IPS DF 19.7 (cell line): ENCODE measurements around the gene SLC44A2.
"Not testable (repeated sequence)": the region's sequence is repeated elsewhere in the genome, so short reads cannot be mapped to it uniquely, and the experiment has no call there.

Experiments used
- DNase-seq: peaks from one replicate; pipeline ENCODE4 v3.0.0-alpha.2; 2013; ENCODE audit warnings: low read depth, low spot score

SLC44A2 gene

DNA sequence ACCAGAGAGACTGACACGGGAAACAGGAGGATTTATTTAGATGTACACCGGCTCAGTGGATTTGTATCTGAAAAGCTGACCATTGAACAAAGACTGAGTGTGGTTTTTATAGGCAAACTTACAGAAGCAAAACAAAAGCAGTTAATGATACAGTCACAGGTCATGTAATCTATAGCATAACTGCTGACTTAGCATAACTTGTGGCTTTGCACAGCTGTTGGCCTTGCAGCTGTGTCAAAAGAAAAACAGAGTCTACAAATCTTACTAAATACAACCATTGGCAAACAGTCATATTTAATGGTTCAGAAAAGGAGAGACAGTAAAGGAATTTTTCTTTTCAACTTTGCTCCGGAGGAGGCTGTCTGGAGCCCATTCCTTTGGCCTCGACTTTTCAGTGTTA, 26.5 kb downstream of the SLC44A2 start:
- no peak for DNase-seq

DNA sequence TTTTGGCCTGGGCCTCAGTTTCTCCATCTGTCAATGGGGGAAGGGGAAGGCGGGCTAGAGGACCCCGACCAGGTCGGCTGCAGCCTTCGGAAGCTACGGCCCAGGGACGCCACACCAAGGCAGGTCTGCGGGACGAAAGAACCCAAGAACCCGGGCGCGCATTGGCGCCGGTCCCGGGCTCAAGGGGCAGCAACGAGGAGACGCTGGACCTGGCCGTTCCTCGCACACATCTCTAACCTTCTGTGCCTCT, 28.1 kb downstream of the SLC44A2 start:
- DNase-seq, result no peak

DNA sequence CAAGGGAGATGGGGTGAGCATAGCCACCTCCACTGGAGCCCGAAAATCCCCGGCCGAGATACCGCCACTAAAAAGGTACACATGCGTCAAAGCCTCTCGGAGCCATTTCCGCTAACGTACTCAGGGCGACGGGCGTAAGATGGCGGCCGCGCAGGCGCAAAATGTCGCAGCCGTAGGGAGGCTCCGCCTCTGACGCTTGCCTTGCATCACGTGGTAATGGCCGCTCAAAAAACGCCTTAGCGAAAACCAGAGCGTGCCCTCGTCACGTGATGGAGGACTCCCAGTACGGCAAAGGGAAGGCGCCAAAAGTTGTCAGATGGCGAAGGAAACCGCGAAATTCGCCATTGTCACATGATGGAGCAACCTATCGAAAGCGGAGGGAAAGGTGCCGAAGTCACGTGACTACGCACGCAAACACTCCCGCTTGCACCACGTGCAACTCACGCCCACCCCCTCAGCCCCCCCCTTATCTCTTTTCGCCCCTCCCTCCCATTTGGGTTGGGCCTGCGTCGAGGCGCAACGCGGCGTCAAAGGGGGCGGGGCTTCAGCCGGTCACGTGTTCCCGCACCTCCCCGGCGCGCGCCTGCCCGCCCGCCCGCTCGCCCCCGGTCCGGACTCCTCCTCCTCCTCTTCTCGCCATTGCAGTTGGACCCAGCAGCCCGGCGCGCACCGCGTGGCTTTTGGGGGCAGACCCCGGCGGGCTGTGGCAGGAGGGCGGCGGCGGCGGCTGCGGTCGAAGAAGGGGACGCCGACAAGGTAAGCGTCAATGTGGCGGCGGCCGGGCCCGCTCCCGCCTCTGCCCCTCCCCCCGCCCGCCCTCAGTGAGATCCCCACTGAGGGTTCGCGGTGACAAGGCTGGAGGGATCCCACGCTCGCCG, 28.6 kb downstream of the SLC44A2 start, which contains the start of gene ILF3:
Gene ILF3 (plus strand): TSS at position 615 of the 878 bp plus-strand sequence. CDS start 16,260 bp downstream, outside the sequence.
- peak; percentile 100 for DNase-seq

- DNase-seq, result no peak
Observed at GRCh38 chr19:10654610-10655456, 29.5 kb downstream of the SLC44A2 start.

GRCh38 chr19:10655457-10656312, 30.3 kb downstream of the SLC44A2 start:
- DNase-seq, result no peak

DNA sequence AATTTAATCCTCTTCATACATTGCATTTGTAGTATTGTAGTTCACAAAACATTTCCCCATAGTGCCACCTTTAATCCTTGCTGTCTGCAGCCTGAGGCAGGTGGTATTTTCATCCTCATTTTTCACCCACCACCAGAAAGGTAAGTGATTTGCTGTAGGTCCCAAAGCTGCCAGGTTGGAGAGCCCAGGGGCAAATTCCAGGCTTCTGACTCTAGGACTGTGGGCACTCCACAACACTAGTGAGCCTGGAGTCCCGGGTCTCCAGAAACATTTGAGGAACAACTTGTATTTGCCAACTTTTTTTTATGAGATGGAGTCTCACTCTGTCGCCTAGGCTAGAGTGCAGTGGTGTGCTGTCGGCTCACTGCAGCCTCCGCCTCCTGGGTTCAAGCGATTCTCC, 35.0 kb downstream of the SLC44A2 start:
- DNase-seq, result no peak

DNA sequence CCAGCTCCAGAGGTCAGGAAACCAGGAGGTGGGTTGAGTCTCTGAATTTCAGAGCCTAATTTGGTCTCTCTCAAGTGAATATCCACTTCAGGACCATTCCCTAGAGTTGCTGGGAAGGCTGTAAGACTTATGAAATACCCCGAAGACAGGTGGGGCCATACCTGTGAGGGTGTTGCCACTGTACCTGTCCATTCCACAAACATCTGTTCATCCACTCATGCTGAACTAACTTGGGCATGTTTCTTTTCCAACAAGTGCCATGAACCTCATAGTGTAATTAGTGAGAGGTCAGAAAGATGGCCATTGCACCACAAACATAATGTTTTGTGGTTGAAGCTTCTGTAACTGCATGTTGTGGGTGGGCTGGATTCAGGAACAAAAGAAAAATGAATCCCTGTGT, 36.6 kb downstream of the SLC44A2 start:
- DNase-seq, result no peak

GRCh38 chr19:10662384-10663251, 37.3 kb downstream of the SLC44A2 start:
- no peak for DNase-seq

DNA sequence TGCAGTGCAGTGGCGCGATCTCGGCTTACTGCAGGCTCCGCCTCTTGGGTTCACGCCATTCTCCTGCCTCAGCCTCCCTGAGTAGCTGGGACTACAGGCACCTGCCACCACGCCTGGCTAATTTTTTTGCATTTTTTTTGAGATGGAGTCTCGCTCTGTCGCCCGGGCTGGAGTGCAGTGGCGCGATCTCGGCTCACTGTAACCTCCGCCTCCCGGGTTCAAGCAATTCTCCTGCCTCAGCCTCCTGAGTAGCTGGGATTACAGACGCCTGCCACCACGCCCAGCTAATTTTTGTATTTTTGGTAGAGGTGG, 37.9 kb downstream of the SLC44A2 start:
- not testable (repeated sequence) for DNase-seq

DNA sequence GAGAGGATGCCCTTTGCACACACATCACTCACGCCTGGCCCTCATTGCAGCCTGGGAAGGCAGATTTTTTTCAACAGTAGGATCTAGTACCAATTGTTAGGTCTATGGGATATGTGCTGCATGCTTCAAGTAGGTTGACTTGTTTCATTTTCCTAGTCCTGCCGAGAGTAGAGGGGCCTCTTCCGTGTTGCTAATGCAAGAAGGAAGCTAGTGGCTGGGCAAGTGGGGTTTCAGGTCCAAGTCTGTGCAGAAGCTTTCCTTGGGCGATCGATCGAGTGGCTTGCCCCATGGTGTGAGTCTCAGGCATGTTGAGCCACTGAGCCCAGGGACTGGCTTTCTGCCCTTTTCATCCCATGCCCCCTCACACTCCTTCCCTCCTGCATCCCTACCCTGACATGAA, 42.5 kb downstream of the SLC44A2 start:
- no peak for DNase-seq

DNA sequence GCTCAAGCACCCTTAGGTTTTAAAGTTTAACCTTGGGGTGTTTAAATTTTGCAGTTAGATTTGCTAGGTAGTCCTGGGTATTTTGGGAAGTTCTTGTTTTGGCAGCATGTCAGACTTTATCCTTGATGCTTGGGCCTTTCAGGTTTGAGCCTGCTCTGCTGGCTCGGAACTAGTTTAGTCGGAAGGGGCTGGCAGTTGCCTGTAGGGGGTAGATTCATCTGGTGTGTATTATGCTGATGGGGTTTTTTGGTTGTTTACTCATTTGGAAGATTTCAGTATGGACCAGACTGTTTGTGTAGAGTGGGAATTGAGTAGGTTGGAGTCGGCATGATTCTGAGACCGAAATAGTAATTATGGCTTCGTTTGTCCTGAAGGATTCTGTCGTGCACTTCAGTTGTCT, 43.9 kb downstream of the SLC44A2 start:
- no peak for DNase-seq

- DNase-seq, result no peak
Observed at GRCh38 chr19:10670182-10670581, 44.8 kb downstream of the SLC44A2 start.

DNA sequence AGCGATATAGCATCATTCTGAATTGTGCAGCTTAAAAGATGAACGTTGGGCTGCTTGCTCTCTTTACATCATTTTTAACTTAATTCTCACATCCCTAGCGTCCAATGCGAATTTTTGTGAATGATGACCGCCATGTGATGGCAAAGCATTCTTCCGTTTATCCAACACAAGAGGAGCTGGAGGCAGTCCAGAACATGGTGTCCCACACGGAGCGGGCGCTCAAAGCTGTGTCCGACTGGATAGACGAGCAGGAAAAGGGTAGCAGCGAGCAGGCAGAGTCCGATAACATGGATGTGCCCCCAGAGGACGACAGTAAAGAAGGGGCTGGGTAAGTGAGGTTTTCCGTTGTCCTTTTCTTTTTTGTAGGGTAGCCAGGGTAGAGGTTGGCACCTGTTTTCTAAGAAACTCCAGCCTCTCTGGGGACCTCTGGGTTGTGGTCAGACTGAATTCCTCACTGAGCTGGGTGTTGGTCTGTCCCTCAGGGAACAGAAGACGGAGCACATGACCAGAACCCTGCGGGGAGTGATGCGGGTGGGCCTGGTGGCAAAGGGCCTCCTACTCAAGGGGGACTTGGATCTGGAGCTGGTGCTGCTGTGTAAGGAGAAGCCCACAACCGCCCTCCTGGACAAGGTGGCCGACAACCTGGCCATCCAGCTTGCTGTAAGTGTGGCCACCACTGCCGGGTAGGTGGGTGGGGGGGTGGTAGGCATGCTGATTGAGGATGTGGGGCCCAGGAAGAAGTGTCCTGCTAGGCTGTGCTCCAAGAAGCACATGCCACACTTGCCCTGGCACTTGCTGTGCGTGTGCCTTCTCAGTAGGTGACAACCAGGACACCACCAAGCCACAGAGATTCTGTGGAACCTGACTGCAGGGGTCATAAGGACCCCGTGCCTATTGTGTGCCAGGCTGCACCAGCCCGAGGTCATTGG, 45.8 kb downstream of the SLC44A2 start:
- no peak for DNase-seq

DNA sequence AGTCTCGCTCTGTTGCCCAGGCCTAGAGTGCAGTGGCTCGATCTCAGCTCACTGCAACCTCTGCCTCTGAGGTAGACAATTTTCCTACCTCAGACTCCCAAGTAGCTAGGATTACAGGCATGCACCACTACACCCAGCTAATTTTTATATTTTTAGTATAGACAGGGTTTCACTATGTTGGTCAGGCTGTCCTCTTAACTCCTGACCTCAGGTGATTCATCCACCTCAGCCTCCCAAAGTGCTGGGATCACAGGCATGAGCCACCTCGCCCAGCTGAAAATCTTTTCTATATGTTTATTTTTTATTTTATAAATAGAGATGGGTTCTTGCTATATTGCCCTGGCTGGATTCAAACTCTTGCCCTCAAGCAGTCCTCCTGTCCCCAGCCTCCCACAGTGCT, 46.6 kb downstream of the SLC44A2 start:
- not testable (repeated sequence) for DNase-seq

GRCh38 chr19:10675214-10675613, 49.9 kb downstream of the SLC44A2 start:
- not testable (repeated sequence) for DNase-seq

DNA sequence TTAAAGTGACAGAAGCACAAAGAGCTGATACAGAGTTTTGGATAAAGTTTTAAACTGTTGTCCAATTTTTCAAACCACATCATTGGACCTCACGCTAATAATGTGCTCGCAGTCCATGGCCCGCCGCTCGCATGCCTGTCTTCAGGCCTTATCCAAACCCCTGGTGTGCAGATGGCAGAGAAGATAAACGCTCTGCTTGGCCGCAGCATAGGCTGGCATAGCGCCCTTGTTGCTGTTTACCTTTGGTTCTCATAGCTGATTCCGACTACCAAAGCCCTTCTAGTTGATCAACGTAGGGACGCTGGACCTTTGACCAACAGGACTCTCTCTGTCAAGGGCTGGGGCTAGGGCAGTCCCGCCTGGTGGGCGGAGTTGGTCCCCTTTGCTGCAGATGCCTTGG, 52.4 kb downstream of the SLC44A2 start:
- no peak for DNase-seq

GRCh38 chr19:10678813-10679212, 53.5 kb downstream of the SLC44A2 start:
- DNase-seq, result no peak

GRCh38 chr19:10679743-10680142, 54.4 kb downstream of the SLC44A2 start:
- no peak for DNase-seq

DNA sequence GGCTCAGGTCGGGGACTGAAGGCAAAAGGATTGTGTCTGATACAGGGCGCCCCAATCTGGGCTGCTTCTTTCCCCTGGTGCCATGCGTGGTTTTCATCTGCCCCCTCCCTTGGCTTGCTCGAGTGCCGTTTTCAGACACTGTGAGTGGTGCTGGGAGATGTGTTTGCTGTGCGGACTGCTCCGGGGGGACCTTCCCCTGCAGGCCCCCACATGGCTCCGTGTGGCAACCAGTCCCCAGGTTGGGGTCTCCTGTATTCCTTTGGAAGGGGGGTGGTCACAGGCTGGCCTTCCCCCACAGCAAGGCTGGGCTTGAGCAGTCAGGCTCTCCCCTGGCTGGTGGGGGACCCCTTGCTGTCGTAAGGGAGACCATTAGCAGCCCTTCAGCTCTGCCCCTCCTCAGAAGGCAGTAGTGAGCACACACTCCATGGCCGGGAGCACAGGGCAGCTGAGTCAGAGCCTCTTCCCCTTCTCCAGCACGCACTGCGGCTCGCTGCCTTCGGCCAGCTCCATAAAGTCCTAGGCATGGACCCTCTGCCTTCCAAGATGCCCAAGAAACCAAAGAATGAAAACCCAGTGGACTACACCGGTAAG, 55.3 kb downstream of the SLC44A2 start:
- no peak for DNase-seq

GRCh38 chr19:10681658-10682057, 56.3 kb downstream of the SLC44A2 start:
- DNase-seq, result no peak
